Activated CD4-positive, alpha-beta memory T cell treated with anti-CD3 and anti-CD28 coated beads for 36 hours (primary cell): ENCODE measurements around the gene PIK3AP1. TPM values are rescaled to one million over a fixed set of nuclear protein-coding genes. Genes with fewer than 3 reads are reported as not detected.

Source experiments
- CTCF ChIA-PET: fragments of 350-600 bp; sonication (Branson Sonifier 250); formaldehyde crosslinking; loops from one replicate; lab custom pipeline; 2021; ENCODE audit warnings: antibody characterized with exemption, inconsistent platforms; lab: Charles Lee
- POLR2A ChIA-PET: fragments of 350-600 bp; sonication (Branson Sonifier 250); formaldehyde crosslinking; loops from one replicate; lab custom pipeline; 2021; ENCODE audit warnings: antibody characterized with exemption; lab: Charles Lee
- DNase-seq: peaks from one replicate; pipeline ENCODE4 v3.0.0-alpha.2; 2020
- H3K27ac Mint-ChIP-seq: one replicate; pipeline ENCODE4 v1.8.0; 2021; ENCODE audit warnings: mixed read lengths
- H3K27me3 Mint-ChIP-seq: one replicate; pipeline ENCODE4 v1.8.0; 2021; ENCODE audit warnings: mixed read lengths
- H3K36me3 Mint-ChIP-seq: one replicate; pipeline ENCODE4 v1.8.0; 2021; ENCODE audit warnings: mixed read lengths
- H3K4me1 Mint-ChIP-seq: one replicate; pipeline ENCODE4 v1.8.0; 2021; ENCODE audit warnings: low read depth, mixed read lengths
- H3K4me3 Mint-ChIP-seq: one replicate; pipeline ENCODE4 v1.8.0; 2021; ENCODE audit warnings: mild to moderate bottlenecking, mixed read lengths
- H3K9me3 Mint-ChIP-seq: one replicate; pipeline ENCODE4 v1.8.0; 2021; ENCODE audit warnings: mixed read lengths
- intact Hi-C: fragments of 100-400 bp; cut with micrococcal nuclease; formaldehyde crosslinking; loops from one replicate; pipeline ENCODE4 v1.15.1; 2023
- total RNA-seq, 2 experiments: library from RNA; stranded (reverse); gene quantifications; one replicate each; pipeline ENCODE4 v1.2.3, GENCODE V29; 2021

The PIK3AP1 gene
- total RNA-seq, 2 experiments from 2014 or later: 3.4 to 4.3 TPM

DNA sequence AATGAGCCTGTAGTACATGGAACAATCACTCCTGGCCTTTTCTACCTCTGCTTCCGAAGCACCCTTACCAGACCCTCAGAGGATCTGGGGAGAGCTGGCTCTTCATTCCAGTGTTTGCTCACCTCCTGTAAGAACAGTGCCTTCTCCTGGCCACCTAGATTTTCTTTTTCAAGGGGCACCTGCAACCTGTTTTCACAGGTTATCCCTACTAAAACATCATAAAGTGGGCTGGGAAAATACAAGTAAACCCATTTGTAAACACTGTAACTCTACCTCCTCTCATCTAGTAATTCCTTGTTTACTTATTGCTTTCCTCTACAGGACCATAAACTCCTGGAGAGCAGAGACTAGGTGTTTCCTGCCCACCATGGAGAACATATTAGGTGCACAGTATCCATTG lies 1.1 kb downstream of the PIK3AP1 start:
- CTCF ChIA-PET: interaction anchor here (1.5 kb wide), 1 partner anchor 78 kb away, joined by 3 read pairs; no protein-coding TSS in a partner anchor
- Mint-ChIP-seq H3K4me3 (peak overlapping the region; percentile 89), H3K36me3 (no peaks in the 10 kb centered on the region), H3K9me3 (no peaks in the 10 kb centered on the region), H3K4me1 (peaks cover 12% of the 10 kb centered on the region), H3K27me3 (peaks cover 1% of the 10 kb centered on the region), H3K27ac (no peak overlapping the region)
- POLR2A ChIA-PET: no interaction called here
- intact Hi-C loops: loop anchor here (5.0 kb wide), 1 partner anchor 132 kb away; the partner anchor contains the start of gene TM9SF3
- DNase-seq: no peak

DNA sequence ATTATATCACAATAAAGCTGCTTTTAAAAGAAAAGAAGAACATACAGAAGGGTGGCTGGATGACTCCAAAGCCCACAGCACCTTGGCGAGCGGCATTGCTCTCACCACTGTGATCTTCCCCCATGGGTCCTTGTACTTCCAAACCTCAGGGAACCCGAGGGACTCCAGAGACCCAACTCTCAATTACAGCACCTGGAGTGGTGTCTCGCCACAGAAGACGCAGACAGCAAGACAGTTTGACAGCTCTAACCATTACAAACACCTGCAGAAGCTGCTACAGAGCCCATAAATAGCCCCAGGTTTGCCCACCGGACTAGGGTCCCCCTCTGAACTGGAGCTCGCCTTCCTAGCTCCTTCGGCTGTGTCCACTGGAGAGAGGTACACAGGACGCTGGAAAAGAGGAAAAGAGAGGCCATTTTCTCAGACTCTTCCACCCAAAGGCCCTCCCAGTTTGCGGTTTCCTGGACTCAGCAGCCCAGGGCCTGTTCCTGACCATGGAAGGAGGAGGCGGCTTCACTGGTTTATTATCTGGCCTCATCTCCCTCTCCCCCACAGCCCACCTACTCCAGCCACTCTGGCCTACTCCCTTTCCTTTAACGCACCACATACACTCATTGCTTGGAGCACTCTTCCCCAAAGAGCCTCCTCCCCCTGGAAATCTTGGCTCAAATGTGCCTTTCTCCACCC lies 1.9 kb downstream of the PIK3AP1 start:
- intact Hi-C loops: loop anchor here (5.0 kb wide), 1 partner anchor 131 kb away; the partner anchor contains the start of gene TM9SF3
- ChIA-PET CTCF (interaction anchor here (1.3 to 1.5 kb wide), 2 partner anchors 77 to 78 kb away, joined by 3 to 5 read pairs; no protein-coding TSS in a partner anchor), POLR2A (no interaction called here)
- no peak for DNase-seq
- peaks cover 12% of the 10 kb centered on the region for H3K4me1 Mint-ChIP-seq
- H3K36me3 Mint-ChIP-seq: no peaks in the 10 kb centered on the region
- no peaks in the 10 kb centered on the region for H3K9me3 Mint-ChIP-seq
- H3K27me3 Mint-ChIP-seq: peaks cover 1% of the 10 kb centered on the region
- H3K27ac Mint-ChIP-seq: no peak overlapping the region
- H3K4me3 Mint-ChIP-seq: no peak overlapping the region

DNA sequence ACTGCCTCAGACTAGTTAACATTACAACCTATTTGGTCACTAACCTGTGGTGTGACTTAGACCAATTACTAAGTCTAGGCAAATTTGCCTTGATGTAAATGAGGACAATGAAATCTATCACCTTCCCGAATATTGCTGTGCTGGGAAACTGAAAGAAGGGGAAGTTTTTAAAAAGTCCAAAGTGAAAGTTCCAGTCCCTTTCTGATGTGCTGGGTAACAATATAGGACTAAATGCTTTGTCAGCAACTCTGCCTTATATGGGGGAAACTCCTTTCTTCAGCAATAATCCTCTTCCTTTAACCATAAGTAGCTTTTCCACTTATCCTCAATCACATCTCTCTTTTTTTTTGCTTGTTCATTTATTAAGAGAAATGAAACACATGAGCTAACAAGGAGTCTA lies 3.9 kb downstream of the PIK3AP1 start:
- no peak for DNase-seq
- Mint-ChIP-seq H3K4me3 (no peak overlapping the region), H3K4me1 (peaks cover 9% of the 10 kb centered on the region), H3K27me3 (peaks cover 1% of the 10 kb centered on the region), H3K27ac (no peak overlapping the region), H3K9me3 (no peaks in the 10 kb centered on the region), H3K36me3 (no peaks in the 10 kb centered on the region)
- POLR2A ChIA-PET: no interaction called here
- CTCF ChIA-PET: interaction anchor here (1.0 kb wide), 1 partner anchor 111 kb away, joined by 4 read pairs; no protein-coding TSS in a partner anchor
- intact Hi-C loops: loop anchor here (5.0 kb wide), 1 partner anchor 129 kb away; the partner anchor contains the start of gene TM9SF3

DNA sequence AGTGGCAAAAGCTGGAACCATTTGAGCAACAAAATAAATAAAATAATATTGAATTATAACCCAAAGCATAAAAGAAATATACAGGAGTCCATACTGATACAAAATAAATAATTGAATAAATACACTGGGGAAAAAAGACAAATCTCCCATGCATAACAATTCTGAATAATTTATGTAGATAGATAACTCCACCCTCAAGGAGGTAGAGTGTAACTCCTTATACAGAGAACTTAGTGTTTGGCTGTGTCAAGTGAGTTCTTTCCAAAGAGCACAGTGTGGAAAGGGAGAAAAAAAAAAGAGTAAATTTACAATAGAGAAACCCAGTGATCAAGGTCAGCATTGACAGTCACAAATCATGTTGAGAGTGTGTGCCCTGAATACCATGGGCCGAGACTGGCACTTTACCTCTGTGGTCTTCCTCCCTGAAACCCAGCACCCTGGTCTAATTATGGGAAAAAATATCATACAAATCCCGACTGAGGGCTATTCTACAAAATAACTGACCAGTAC lies 5.5 kb downstream of the PIK3AP1 start:
- H3K27ac Mint-ChIP-seq: no peak overlapping the region
- POLR2A ChIA-PET: no interaction called here

DNA sequence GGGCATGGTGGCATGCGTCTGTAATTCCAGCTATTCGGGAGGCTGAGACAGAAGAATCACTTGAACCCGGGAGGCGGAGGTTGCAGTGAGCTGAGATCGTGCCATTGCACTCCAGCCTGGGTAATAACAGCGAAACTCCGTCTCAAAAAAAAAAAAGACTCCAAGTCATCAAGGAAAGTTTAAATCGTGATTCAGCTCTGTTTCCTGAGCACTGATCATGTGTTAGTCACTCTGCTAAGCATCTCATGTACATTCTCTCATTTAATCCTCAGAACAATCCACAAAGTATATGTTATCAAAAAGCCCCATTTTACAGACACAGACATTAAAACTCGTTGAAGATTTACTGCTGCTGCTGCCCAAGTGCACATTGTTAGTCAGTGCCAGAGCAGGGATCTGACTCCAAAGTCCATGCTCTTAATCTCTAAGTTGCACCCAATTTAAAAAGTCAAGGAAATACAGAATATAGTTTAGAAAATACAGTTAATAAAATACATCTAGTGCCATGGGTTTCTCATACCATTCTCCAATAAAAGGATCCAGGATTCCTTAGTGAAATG lies 6.2 kb downstream of the PIK3AP1 start:
- intact Hi-C loops: no loop called here
- no peak overlapping the region for H3K27ac Mint-ChIP-seq
- ChIA-PET CTCF (no interaction called here), POLR2A (no interaction called here)
- no peaks in the 10 kb centered on the region for H3K36me3 Mint-ChIP-seq
- H3K4me1 Mint-ChIP-seq: no peaks in the 10 kb centered on the region
- no peak overlapping the region for H3K4me3 Mint-ChIP-seq
- DNase-seq: no peak
- no peaks in the 10 kb centered on the region for H3K9me3 Mint-ChIP-seq
- H3K27me3 Mint-ChIP-seq: no peaks in the 10 kb centered on the region

More for the DNA sequence above, 5.5 kb downstream of the PIK3AP1 start:
- intact Hi-C loops: loop anchor here (5.0 kb wide), 1 partner anchor 128 kb away; the partner anchor contains the start of gene TM9SF3
- Mint-ChIP-seq H3K9me3 (no peaks in the 10 kb centered on the region), H3K27me3 (no peaks in the 10 kb centered on the region), H3K4me1 (peaks cover under 1% of the 10 kb centered on the region), H3K4me3 (no peak overlapping the region), H3K36me3 (no peaks in the 10 kb centered on the region)
- CTCF ChIA-PET: no interaction called here
- DNase-seq: no peak

DNA sequence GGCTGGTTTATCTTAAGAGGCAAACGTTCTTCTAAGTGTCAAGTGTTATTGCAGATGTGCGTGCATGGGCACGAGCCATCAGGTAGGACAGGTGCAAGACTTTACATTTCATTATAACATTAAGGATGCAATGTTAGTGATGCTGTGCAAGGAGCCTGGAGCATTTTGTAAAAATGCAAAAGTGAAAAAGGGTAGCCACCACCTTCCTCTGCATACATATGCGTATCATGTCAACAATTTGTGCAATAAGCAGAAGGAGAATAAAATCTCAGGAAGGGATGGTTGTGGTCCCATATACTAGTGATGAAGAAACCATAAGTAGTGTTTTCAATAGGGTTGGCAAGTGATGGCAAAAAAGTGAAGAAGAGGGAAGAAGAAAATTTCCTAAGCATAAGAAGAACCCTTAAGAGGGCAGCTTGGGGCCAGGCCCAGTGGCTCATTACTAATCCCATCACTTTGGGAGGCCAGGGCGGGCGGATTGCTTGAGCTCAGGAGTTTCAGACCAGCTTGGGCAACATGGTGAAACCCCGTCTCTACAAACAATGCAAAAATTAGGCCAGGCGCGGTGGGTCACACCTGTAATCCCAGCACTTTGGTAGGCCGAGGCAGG lies 7.5 kb downstream of the PIK3AP1 start:
- no peak overlapping the region for H3K4me3 Mint-ChIP-seq
- no peak overlapping the region for H3K27ac Mint-ChIP-seq
- POLR2A ChIA-PET: no interaction called here
- no peaks in the 10 kb centered on the region for H3K27me3 Mint-ChIP-seq
- DNase-seq: no peak
- no peaks in the 10 kb centered on the region for H3K4me1 Mint-ChIP-seq
- intact Hi-C loops: no loop called here
- H3K9me3 Mint-ChIP-seq: no peaks in the 10 kb centered on the region
- H3K36me3 Mint-ChIP-seq: no peaks in the 10 kb centered on the region
- CTCF ChIA-PET: no interaction called here

DNA sequence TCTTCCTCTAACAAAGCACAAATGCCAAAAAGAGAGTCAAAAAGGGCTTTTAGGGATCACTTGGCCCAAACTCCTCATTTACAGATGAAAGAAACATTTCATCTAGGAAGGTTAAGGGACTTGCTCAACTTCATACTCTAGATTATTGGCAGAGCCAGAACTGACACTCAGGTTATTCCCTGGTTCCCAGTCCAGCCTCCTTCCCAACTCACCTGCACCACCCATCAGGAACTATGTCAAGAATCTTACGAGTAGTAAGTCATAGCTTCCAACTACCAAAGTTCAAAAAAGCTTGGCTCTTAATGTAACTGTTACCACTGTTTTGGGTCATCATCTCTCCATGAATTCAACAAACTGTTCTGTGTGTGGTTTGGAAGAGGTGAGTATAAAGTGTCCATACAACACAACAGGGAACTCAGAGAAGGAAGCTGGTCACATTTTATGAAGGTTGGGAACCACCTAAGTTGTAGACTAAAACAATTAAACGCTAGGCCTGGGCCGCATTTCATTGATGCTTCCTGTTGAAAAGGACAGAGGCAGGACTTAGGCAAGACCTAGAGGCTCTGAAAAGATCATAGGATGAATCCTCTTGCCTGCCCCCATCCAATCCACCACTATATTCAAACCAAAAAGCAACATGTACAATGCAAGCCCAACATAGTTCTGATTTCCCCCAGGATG lies 9.1 kb downstream of the PIK3AP1 start:
- Mint-ChIP-seq H3K27ac (no peak overlapping the region), H3K36me3 (no peaks in the 10 kb centered on the region), H3K27me3 (no peaks in the 10 kb centered on the region), H3K4me1 (no peaks in the 10 kb centered on the region), H3K9me3 (no peaks in the 10 kb centered on the region), H3K4me3 (no peak overlapping the region)
- ChIA-PET CTCF (no interaction called here), POLR2A (no interaction called here)
- intact Hi-C loops: no loop called here
- DNase-seq: no peak

DNA sequence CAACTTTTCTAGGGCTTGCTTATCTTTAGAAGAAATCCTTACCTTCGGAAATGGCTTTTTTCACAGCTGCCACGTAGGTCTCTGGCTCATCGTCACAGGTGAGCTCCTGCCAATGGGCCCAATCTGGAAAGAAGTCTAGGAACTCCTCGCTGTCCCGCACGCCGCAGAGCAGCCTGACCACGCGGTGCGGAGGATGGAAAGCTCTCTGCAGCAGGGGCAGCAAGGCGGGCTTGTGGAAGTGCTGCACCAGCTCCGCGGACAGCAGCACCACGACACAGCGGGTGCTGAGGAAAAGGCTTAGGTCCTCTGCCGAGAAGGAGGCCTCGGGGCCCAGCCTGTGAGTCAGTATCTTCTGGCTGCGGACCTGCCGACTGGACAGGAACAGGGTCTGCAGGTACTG lies 10.8 kb downstream of the PIK3AP1 start:
- POLR2A ChIA-PET: no interaction called here
- no peaks in the 10 kb centered on the region for H3K4me1 Mint-ChIP-seq
- intact Hi-C loops: no loop called here
- no peak for DNase-seq
- no peaks in the 10 kb centered on the region for H3K27me3 Mint-ChIP-seq
- H3K4me3 Mint-ChIP-seq: no peak overlapping the region
- no peak overlapping the region for H3K27ac Mint-ChIP-seq
- CTCF ChIA-PET: no interaction called here
- H3K36me3 Mint-ChIP-seq: no peaks in the 10 kb centered on the region
- H3K9me3 Mint-ChIP-seq: no peaks in the 10 kb centered on the region

DNA sequence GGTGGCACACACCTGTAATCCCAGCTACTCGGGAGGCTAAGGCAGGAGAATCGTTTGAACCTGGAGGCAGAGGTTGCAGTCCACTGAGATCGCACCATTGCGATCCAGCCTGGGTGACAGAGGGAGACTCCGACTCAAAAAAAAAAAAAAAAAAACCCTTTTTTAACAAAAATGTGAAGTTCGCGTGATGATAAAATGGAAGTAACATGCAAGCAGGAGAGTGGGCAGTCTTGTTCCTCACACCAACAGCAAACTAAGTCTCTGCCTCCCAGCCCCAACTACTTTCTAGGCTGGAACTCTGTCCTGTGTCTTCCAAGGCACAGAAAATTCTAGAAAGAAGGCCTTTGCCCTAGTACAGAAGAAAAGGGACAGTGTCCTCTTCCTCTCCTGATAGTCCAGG lies 11.3 kb downstream of the PIK3AP1 start:
- CTCF ChIA-PET: no interaction called here
- no peak for DNase-seq
- H3K27me3 Mint-ChIP-seq: no peaks in the 10 kb centered on the region
- H3K4me1 Mint-ChIP-seq: no peaks in the 10 kb centered on the region
- no peak overlapping the region for H3K27ac Mint-ChIP-seq
- H3K36me3 Mint-ChIP-seq: no peaks in the 10 kb centered on the region
- H3K4me3 Mint-ChIP-seq: no peak overlapping the region
- no peaks in the 10 kb centered on the region for H3K9me3 Mint-ChIP-seq
- POLR2A ChIA-PET: no interaction called here
- intact Hi-C loops: no loop called here

DNA sequence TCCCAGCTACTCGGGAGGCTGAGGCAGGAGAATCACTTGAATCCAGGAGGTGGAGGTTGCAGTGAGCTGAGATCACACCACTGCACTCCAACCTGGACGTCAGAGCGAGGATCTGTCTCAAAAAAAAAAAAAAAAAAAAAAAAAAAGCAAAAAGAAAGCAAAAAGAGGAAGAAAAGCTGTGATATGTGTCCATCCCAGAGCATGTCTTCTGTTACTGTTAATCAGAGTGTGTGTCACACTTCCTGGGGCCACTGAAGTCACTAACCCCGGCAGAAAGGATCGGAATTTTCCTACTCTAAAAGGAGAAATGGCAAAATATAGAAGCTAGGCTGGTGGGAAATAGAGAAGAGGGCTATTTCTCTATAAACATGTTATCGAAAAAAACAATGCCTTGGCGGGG lies 11.9 kb downstream of the PIK3AP1 start:
- Mint-ChIP-seq H3K4me1 (no peaks in the 10 kb centered on the region), H3K36me3 (no peaks in the 10 kb centered on the region), H3K9me3 (no peaks in the 10 kb centered on the region), H3K4me3 (no peak overlapping the region), H3K27me3 (no peaks in the 10 kb centered on the region), H3K27ac (no peak overlapping the region)
- intact Hi-C loops: no loop called here
- DNase-seq: no peak
- POLR2A ChIA-PET: no interaction called here
- CTCF ChIA-PET: no interaction called here

DNA sequence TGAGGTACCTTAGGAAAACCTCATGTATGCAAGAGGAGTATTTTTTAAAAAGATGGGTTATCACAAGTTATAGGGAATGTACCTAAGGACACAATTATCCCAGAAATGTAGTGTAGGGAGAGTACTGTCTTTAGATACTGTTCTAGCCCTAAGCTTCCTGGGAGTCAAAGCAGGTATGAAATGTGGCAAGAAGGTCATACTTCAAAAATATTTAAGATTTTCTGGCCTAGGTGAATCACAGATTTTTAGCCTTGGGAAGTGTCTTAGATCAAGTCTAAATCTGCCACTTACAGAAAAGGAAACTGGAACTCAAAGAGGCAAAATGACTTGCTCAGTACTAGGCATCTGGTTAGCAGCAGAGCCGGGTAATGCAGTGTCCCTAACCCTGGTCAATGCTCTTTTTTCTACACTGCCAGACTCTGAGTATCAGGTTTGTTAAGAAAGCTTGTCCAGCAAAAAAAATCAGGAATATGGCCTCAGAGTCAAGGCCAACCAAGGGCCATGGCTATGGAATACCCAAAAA lies 13.9 kb downstream of the PIK3AP1 start:
- intact Hi-C loops: no loop called here
- no peak for DNase-seq
- Mint-ChIP-seq H3K9me3 (no peaks in the 10 kb centered on the region), H3K4me1 (no peaks in the 10 kb centered on the region), H3K36me3 (no peaks in the 10 kb centered on the region), H3K27ac (no peak overlapping the region), H3K4me3 (no peak overlapping the region), H3K27me3 (no peaks in the 10 kb centered on the region)
- ChIA-PET CTCF (no interaction called here), POLR2A (no interaction called here)

DNA sequence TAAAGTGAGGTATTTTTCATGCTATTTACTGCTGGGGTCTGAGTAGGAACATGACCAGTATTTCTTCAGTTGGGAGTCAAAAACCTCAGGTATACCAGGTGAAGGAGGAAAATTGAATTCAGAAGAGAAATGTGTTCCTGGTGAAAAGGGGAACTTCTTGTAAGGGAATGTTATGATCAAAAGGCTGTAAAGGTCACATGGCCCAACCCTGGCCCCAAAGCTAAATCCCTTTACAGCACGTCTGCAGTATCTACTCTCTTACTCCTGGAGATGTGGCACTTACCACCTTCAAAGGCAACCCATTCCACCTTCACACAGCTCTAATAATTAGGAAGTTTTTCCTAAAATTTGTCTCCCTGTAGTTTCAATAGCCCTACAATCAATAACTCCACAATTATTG lies 15.2 kb downstream of the PIK3AP1 start:
- H3K27me3 Mint-ChIP-seq: no peaks in the 10 kb centered on the region
- POLR2A ChIA-PET: no interaction called here
- H3K36me3 Mint-ChIP-seq: no peaks in the 10 kb centered on the region
- intact Hi-C loops: no loop called here
- no peak overlapping the region for H3K4me3 Mint-ChIP-seq
- no peaks in the 10 kb centered on the region for H3K4me1 Mint-ChIP-seq
- no peak overlapping the region for H3K27ac Mint-ChIP-seq
- no peaks in the 10 kb centered on the region for H3K9me3 Mint-ChIP-seq
- DNase-seq: no peak
- CTCF ChIA-PET: no interaction called here
